Heart right ventricle (tissue), 16 donors: ENCODE measurements around the gene CD38. TPM values are rescaled to one million over a fixed set of nuclear protein-coding genes. Genes with fewer than 3 reads are reported as not detected.
A peak's percentile ranks its signal among the peaks of the same experiment; 100 is the strongest.

ENCODE experiments used
- ATAC-seq, 8 donors: fragments of 200-7000 bp; cut with Tn5 transposase; one replicate each; pipeline ENCODE4 v1.9.1; 2020; ENCODE audit warnings: mild to moderate bottlenecking in 8 of 8, moderate library complexity in 8 of 8, moderate number of reproducible peaks in 1 of 8
- DNase-seq, 2 donors: peaks; one replicate each; pipeline ENCODE4 v3.0.0-alpha.2; 2020
- H3K27ac ChIP-seq, 10 donors: fragments of 200-600 bp; sonication (generic) in 2 of 10; one replicate each; pipeline versions ENCODE4 v1.5.0 to v1.8.0; 2020 to 2022; ENCODE audit warnings: mild to moderate bottlenecking in 3 of 10
- H3K27me3 ChIP-seq, 7 donors: fragments of 200-600 bp; one replicate each; pipeline ENCODE4 v1.8.0; 2021 to 2022; ENCODE audit warnings: mild to moderate bottlenecking in 2 of 7
- H3K36me3 ChIP-seq, 9 donors: fragments of 200-600 bp; sonication (generic) in 1 of 9; one replicate each; pipeline versions ENCODE4 v1.5.0 to v1.8.0; 2020 to 2022; ENCODE audit warnings: mild to moderate bottlenecking in 2 of 9
- H3K4me1 ChIP-seq, 9 donors: fragments of 200-600 bp; sonication (generic) in 1 of 9; one replicate each; pipeline versions ENCODE4 v1.5.0 to v1.8.0; 2020 to 2022; ENCODE audit warnings: mild to moderate bottlenecking in 4 of 9
- H3K4me3 ChIP-seq, 10 donors: fragments of 200-600 bp; sonication (generic) in 2 of 10; one replicate each; pipeline versions ENCODE4 v1.5.0 to v1.8.0; 2020 to 2022; ENCODE audit warnings: mild to moderate bottlenecking in 7 of 10, moderate library complexity in 2 of 10
- H3K9me3 ChIP-seq, 11 donors: fragments of 200-600 bp in 10 of 11; sonication (generic) in 2 of 11; one replicate each; pipeline versions ENCODE4 v1.5.0 to v1.8.0; 2013 to 2022; ENCODE audit warnings: mild to moderate bottlenecking in 2 of 11, control low read depth in 1 of 11, moderate library complexity in 1 of 11
- CTCF ChIP-seq, 9 donors: fragments of 200-600 bp; sonication (generic) in 2 of 9; IDR thresholded peaks; one replicate each; pipeline versions ENCODE4 v1.5.0 to v1.8.0; 2021 to 2022; ENCODE audit warnings: antibody characterized with exemption in 9 of 9, mild to moderate bottlenecking in 5 of 9, moderate library complexity in 1 of 9
- WGBS, 2 donors: extraction: QIAGEN DNeasy Blood & Tissue Kit; methylation state at CpG; one replicate each; pipeline ENCODE4 v1.1.7; 2013; ENCODE audit warnings: inconsistent platforms in 1 of 2; 5-methylcytosine and 5-hydroxymethylcytosine counted together
- intact Hi-C, 10 donors: fragments of 100-400 bp; cut with DNase I; formaldehyde crosslinking; loops; one replicate each; pipeline versions ENCODE4 v1.11.1 to v1.14.2; 2022
- polyA plus RNA-seq, 2 donors: library from polyadenylated mRNA; stranded (reverse); fragments of 200-250 nt; gene quantifications; one replicate each; pipeline ENCODE4 v1.2.3, GENCODE V29; 2013
- total RNA-seq, 10 donors: library from RNA; stranded (reverse); fragmentation: NEBNext Ultra II Directional in 3 of 10; extraction: Animal tissue kit (Norgen Biotek cat#: 25700) in 3 of 10; gene quantifications; one replicate each; pipeline versions ENCODE4 v1.2.1 to v1.2.4, GENCODE V29; 2021 to 2023
- donor health status: Arrhythmogenic right ventricular cardiomyopathy.
- donor health status: ischemic (EF 13 %, LVEDD 7.1; RV severe dilation, severe dysfunction).
- donor health status: healthy with polysubstance abuse.
- donor health status: DM: no; HTN: yes; CAD: no.
- donor health status: DM: no; HTN: no; CAD: no.
- donor health status: ischemic (EF 25% LVEDD 6.9; RV normal size, moderate dysfunction).
- donor health status: ischemic (EF 25% LVEDD 5.7; RV mildly dilated, moderate dysfunction).
- donor health status: healthy.
- donor health status: DM: yes; HTN: yes; CAD: no.
- donor health status: Ischemic cardiomyopathy.
- donor health status: ischemic (EF 35%, LVEDD 5.7; RV mildly dilated, moderate dysfunction).
- donor health status: nonischemic (EF 11% LVEDD 7.7; RV severe dilation, severe dysfunction).
- donor health status: DM: yes; HTN: yes; CAD: no.
- donor health status: PGD.
- donor health status: ischemic (EF 29% LVEDD 5.4; RV normal size, mild dysfunction).
- donor health status: nonischemic (EF 23%, LVEDD 6.1; RV moderate dilation, normal function).

The CD38 gene
- total and polyA plus RNA-seq, 12 donors: 0.68 to 11.3 (median 3.2) TPM

DNA sequence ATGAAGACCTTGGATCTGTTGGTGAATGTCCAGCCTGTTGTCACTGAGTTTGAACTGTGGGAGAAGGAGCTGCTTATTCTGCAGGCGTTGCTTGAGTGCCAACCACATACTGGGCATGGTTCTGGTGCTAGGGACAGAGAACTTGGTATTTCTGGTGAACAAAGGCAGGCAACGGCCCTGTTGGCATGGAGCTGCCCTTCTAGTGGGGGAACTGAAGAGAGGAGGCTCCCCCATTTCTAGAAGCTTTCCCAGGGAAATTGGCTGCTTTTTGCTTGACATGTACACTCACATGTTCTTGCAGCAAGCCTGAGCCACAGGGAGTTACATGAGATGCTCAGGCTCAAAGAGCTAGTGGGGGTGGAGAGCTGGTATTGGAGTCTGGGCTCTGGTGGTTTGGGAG lies 8.9 kb upstream of the CD38 start:
- H3K27me3 ChIP-seq: no peaks in the 10 kb centered on the region
- no peak overlapping the region for H3K27ac ChIP-seq
- intact Hi-C loops: no loop called here
- H3K36me3 ChIP-seq: no peaks in the 10 kb centered on the region
- DNase-seq: no peak
- ATAC-seq: no peak
- no peaks in the 10 kb centered on the region for H3K9me3 ChIP-seq
- H3K4me1 ChIP-seq: peaks cover 0 to 26% (median 0%) of the 10 kb centered on the region in 9 donors
- no peak overlapping the region for H3K4me3 ChIP-seq
- TF ChIP-seq CTCF (IDR thresholded peaks at IDR 0.05): no peak
- 68 to 73% methylated on average over 2 of the region's 2 CpGs for WGBS, 2 donors

GRCh38 chr4:15771216-15772058 lies 6.7 kb upstream of the CD38 start:
- no peak overlapping the region for H3K4me3 ChIP-seq
- no peak for TF ChIP-seq CTCF (IDR thresholded peaks at IDR 0.05)
- no peaks in the 10 kb centered on the region for H3K36me3 ChIP-seq
- no peaks in the 10 kb centered on the region for H3K9me3 ChIP-seq
- 60 to 65% methylated on average over 3 of the region's 3 CpGs for WGBS, 2 donors
- intact Hi-C loops: no loop called here
- no peak for ATAC-seq
- peak overlapping the region in 1 of 10 donors; percentile 28 for H3K27ac ChIP-seq
- no peaks in the 10 kb centered on the region for H3K27me3 ChIP-seq
- DNase-seq: no peak
- H3K4me1 ChIP-seq: peaks cover 0 to 17% (median 0%) of the 10 kb centered on the region in 9 donors

DNA sequence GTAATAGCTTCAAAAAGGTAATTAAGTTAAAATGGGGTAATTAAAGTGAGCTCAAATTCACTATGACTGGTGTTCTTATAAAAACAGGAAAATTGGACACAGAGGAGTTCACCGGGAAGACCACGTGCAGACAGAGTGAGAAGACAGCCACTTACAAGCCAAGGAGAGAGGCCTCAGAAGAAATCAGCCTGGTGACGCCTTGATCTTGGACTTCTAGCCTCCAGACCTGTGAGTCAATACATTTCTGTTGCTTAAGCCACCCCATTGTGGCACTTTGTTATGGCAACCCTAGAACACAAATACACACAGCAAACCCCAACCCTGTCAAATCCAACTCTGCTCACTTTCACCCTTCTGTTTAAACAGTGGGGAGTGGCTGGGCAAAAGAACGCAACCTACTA lies 4.1 kb upstream of the CD38 start:
- no peak overlapping the region for H3K27ac ChIP-seq
- no peaks in the 10 kb centered on the region for H3K27me3 ChIP-seq
- intact Hi-C loops: no loop called here
- H3K9me3 ChIP-seq: no peaks in the 10 kb centered on the region
- no peak overlapping the region for H3K4me3 ChIP-seq
- ATAC-seq: no peak
- WGBS, 2 donors: 92 to 93% methylated on average over 4 of the region's 4 CpGs
- no peak for DNase-seq
- no peak for TF ChIP-seq CTCF (IDR thresholded peaks at IDR 0.05)
- peaks cover 0 to 27% (median 8%) of the 10 kb centered on the region in 9 donors for H3K4me1 ChIP-seq
- H3K36me3 ChIP-seq: no peaks in the 10 kb centered on the region

- 76 to 87% methylated on average over 5 of the region's 5 CpGs for WGBS, 2 donors
- Histone ChIP-seq H3K4me1 (peaks cover 0 to 45% (median 20%) of the 10 kb centered on the region in 9 donors), H3K36me3 (no peaks in the 10 kb centered on the region), H3K27ac (peak overlapping the region in 2 of 10 donors; percentile 52 to 75), H3K4me3 (no peak overlapping the region), H3K27me3 (no peaks in the 10 kb centered on the region), H3K9me3 (no peaks in the 10 kb centered on the region)
- no peak for TF ChIP-seq CTCF (IDR thresholded peaks at IDR 0.05)
- peak in 1 of 2 donors; percentile 29 for DNase-seq
- ATAC-seq: peak in 3 of 8 donors; percentile 7 to 38 (median 12)
- intact Hi-C loops: no loop called here
Observed at GRCh38 chr4:15776871-15777648, 1.1 kb upstream of the CD38 start.
